GM19438 (cell line): ENCODE results near the gene SLC5A1.

Experiments
- ATAC-seq: cut with Tn5 transposase; IDR thresholded peaks from one replicate; pipeline ENCODE4 v1.9.1; 2021; ENCODE audit warnings: low read depth; ENCODE audit not compliant: unreplicated experiment

The SLC5A1 gene

GRCh38 chr22:32050678-32051515, 7.8 kb downstream of the SLC5A1 start:
- ATAC-seq: no peak

DNA sequence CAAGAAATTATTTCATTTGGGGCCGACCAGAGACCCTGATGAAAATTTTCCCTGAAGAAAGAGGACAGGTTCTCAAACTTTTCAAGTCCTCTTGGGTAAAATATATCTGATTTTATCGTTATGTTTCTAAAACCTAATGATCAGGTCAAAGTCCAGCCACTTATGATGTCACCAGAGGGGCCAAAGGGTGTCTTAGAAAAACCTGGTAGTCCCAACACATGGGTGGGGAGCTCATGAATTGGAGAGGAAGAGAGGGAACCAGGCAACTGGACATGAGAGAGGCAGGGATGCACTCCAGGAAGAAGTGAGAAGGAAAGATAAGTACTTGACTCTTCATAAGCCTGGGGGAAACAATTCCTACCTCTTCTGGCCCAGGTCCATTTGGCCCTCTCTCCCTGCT, 9.2 kb downstream of the SLC5A1 start:
- ATAC-seq: no peak

DNA sequence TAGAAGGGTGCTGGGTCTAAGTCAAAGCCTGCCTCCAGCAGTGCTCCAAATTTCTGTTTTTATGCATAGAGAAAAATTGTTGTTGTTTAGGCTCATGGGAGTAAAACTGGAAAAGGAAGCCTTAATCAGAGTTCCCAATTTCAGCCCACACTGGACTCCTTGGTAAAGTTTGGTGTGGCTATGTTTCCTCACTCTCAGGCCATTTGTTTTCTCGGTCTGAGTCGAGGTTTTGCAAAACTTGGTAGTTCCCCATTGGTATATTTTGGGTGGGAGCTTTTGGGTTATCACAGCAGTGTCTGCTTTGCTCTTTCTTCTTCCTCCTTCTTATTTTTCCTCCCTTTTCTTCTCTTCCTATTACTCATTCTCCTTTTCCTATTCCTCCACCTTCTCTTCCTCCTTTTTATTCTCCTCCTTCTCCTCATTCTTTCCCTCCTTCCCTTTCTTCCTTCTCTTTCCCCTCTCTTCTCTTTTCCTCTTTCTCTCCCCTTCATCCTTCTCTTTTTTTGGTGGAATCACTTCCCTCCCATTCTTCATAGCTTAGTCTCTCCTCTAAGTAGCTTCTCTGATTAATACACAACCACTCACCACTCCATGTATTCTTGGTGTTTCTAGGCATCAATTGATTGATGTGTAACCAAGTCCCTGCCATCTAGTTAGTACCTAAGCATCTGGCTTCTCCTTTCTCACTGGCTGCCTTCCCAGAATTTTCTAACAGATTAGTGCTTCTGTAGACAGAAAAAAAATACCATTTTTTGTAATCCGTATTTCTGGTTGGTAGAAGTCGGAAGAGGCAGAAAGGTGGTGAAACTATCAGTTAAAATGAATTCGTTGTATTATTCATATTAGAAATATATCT, 10.1 kb downstream of the SLC5A1 start:
- ATAC-seq: no peak

GRCh38 chr22:32055069-32055468, 12.0 kb downstream of the SLC5A1 start:
- no peak for ATAC-seq

DNA sequence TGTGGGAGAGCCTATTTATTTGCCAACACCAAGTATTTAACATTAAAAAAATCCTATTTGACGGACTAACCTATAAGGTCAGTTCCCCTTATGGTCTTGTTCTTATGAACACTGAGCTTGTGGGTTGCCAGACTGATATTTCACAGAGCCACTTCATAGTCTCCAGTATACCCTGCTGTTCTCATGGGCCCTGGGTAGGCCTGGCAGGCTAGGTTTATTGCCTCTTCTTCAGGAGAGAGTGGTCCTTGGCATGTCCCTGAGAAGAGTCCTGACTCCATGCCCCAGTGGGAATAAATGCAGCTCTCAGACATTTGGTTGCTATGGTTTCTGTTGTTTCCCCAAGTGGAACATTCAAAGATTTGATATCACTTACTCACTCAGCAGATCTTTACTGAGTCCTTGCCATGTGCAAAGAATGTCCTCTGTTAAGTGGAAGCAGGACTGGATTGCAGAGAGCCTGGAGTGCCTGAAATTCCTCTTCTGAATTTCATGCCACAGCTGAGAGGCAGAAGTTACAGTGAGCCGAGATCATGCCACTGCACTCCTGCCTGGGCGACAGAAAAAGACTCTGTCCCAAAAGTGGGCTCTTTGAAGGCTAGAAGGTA, 15.7 kb downstream of the SLC5A1 start:
- no peak for ATAC-seq

- ATAC-seq: no peak
Measured at GRCh38 chr22:32059426-32059825, 16.4 kb downstream of the SLC5A1 start.

GRCh38 chr22:32063701-32064100, 20.6 kb downstream of the SLC5A1 start:
- ATAC-seq: no peak

DNA sequence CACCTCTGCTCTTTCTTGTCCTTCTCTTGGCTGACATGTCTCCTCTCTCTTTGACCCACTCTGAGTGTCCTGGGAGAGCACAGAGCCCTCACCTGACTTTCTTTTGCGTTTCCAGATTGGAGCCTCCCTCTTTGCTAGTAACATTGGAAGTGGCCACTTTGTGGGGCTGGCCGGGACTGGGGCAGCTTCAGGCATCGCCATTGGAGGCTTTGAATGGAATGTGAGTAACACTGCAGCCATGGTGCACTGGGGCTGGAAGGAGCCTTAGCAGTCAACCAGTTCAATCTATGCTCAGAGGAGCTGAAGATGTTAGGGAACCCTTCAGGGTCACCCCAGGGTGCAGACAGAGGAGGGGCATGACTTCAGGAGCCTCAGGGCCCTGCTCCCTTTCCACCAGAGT, 23.8 kb downstream of the SLC5A1 start:
- no peak for ATAC-seq

DNA sequence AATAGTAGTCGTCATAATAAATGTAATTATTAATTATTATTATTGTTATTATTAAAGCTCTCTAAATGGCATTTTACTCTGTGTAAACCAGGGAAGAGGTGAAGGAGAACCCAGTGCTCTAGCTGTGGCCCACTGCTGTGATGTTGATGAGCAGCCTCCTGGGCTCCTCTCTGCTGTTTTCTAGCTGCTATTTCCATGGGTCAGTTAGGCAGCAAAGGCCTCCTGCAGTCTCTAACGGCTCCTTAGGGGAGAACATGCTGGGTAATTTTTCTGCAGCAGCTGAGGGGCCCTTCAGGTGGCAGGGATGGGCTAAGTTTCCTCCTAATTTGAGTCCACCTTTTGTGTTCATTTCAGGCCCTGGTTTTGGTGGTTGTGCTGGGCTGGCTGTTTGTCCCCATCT, 24.6 kb downstream of the SLC5A1 start:
- ATAC-seq: no peak

GRCh38 chr22:32069579-32070372, 26.7 kb downstream of the SLC5A1 start:
- ATAC-seq: no peak

GRCh38 chr22:32073262-32073661, 30.2 kb downstream of the SLC5A1 start:
- no peak for ATAC-seq

GRCh38 chr22:32073823-32074380, 30.8 kb downstream of the SLC5A1 start:
- ATAC-seq: no peak

DNA sequence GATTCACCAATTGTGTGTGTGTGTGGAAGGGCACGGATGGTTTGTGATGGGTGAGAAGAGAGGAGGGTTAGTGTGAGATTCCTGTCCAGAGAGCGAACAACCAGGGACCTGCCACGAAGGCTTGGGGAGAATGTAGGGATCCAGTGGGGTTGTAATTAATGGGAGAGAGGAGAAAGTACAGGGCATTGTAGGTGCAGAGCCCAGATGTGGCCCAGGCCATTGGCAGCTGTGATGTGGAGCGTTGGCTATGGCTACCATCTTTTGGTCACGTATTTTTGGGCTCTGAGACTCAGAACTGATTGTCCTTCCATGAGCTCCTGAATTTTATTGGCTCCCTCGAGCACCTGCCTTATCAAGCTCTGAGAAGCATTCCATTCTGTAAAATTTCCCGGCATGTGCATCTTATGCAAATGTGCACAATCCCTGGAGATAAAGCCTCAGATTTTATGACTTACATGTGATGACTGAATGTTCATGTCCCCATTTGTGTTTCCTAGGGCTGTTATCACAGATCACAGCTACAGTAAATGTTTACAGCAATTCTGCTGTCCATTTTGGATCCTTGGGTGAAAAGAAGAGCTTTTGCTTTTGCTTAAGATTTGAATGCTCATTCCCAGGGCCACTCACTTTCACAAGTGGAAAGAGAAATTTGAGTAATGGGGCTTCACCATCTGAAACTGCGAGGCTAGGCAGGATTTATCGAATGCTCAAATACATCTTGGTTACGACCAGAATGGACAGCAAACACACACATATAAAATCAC, 33.1 kb downstream of the SLC5A1 start:
- ATAC-seq: no peak

- no peak for ATAC-seq
Measured at GRCh38 chr22:32076761-32077084, 33.7 kb downstream of the SLC5A1 start.

GRCh38 chr22:32077151-32077550, 34.1 kb downstream of the SLC5A1 start:
- ATAC-seq: no peak

DNA sequence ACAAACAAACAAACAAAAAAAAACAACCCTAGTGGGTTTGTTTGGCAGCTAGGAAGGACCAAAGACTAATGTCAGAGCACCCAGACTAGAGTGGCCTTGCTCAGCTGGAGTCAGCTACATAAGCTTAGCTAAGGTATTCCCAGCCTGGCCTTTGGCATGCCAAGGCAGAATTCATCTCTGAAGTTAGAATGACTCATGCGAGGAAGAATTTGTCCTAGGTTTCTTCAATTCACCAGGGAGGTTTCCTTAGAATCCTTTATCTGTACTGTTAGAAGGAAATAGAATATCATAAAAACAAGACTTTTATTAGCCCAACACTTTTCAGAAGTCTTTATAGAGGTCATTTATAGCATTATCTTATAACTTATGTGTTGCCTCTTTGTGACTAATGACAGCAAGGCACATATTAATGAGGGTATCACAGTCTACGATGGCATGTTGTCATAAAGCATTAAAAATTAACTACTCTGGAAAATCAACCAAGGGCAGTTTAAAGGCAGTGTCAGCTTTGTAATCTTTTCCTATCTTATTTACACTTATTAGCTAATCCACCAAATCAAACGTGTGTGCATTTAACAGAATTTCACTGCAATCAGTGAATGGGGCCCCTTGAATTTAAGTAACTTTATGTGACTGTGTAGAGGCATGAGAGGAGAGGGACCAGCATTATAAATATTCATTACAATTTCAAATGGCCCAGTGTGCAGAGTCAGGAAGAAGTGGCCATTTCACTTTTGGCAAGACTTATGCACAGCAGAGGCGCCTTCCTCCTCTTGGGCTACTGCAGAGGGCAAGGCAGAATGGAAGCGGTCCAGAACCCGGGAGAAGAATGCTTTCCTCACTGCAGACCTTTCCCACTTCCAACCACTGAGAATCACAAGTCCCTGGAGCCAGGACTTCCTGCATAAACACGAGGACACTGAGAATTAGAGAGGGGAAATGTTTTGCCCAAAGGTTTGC, 36.3 kb downstream of the SLC5A1 start:
- ATAC-seq: no peak

- no peak for ATAC-seq
Measured at GRCh38 chr22:32080904-32081303, 37.8 kb downstream of the SLC5A1 start.

GRCh38 chr22:32082331-32082730, 39.3 kb downstream of the SLC5A1 start:
- ATAC-seq: no peak

DNA sequence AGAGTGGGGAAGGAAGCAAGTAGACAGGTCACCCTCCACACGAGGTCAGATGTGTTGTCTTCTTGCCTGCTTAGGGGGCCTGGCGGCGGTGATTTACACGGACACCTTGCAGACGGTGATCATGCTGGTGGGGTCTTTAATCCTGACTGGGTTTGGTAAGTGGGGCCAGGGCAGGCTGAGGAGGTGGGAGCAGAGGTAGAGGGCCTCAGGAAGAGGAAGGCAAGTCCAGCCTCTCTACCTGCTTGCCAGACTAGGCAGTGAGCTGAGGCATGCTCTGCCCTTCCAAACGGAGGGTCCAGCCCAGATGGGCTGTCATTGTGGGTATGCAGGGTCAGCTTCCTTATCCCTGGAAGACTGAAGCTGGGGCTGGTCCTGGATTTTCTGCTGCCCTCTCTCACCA, 39.9 kb downstream of the SLC5A1 start:
- ATAC-seq: no peak
